A673 (cell line): ENCODE results near the gene RIPPLY3. TPM values are rescaled to one million over a fixed set of nuclear protein-coding genes. Genes with fewer than 3 reads are reported as not detected.

Experiments
- BruUV-seq: library from RNA; stranded (reverse); fragments of 400-500 nt; replicated peaks from 2 replicates; lab custom pipeline; 2021; lab: Mats Ljungman, UMichigan
- CTCF ChIA-PET: fragments of 300-600 bp; sonication (Branson Sonifier 250); formaldehyde crosslinking; loops from one replicate; lab custom pipeline; 2022; ENCODE audit warnings: antibody characterized with exemption; lab: Charles Lee
- POLR2A ChIA-PET: fragments of 300-600 bp; sonication (Branson Sonifier 250); formaldehyde crosslinking; loops from one replicate; lab custom pipeline; 2022; ENCODE audit warnings: antibody characterized with exemption; ENCODE audit not compliant: low non-redundant PET; lab: Charles Lee
- DNase-seq: peaks from one replicate; pipeline ENCODE4 v3.0.0-alpha.2; 2015; ENCODE audit warnings: low spot score
- H3K27ac ChIP-seq: fragments of 200-600 bp; sonication (generic); 2 replicates; pipeline ENCODE4 v1.5.1; 2016; ENCODE audit warnings: mixed run types, low read depth, mild to moderate bottlenecking, mixed read lengths, antibody characterized with exemption, low read length; ENCODE audit not compliant: poor library complexity, severe bottlenecking
- H3K27me3 ChIP-seq: fragments of 200-600 bp; sonication (generic); replicated peaks from 2 replicates; pipeline ENCODE4 v1.6.1; 2017; ENCODE audit warnings: mixed run types, low read depth, mild to moderate bottlenecking, mixed read lengths, antibody characterized with exemption, low read length; ENCODE audit not compliant: insufficient read depth, poor library complexity
- H3K36me3 ChIP-seq: fragments of 200-600 bp; sonication (generic); 2 replicates; pipeline ENCODE4 v1.6.1; 2016; ENCODE audit warnings: mixed run types, mild to moderate bottlenecking, mixed read lengths, antibody characterized with exemption, low read length; ENCODE audit not compliant: insufficient read depth, poor library complexity, severe bottlenecking
- H3K4me1 ChIP-seq: fragments of 200-600 bp; sonication (generic); 2 replicates; pipeline ENCODE4 v1.6.1; 2017; ENCODE audit warnings: mixed run types, mild to moderate bottlenecking, mixed read lengths, antibody characterized with exemption, low read length; ENCODE audit not compliant: insufficient read depth, poor library complexity, severe bottlenecking
- H3K4me3 ChIP-seq: fragments of 200-600 bp; sonication (generic); 2 replicates; pipeline ENCODE4 v1.5.1; 2016; ENCODE audit warnings: low read depth, mixed run types, mild to moderate bottlenecking, mixed read lengths, low read length; ENCODE audit not compliant: poor library complexity, severe bottlenecking
- H3K9me3 ChIP-seq: fragments of 200-600 bp; sonication (generic); 2 replicates; pipeline ENCODE4 v1.6.1; 2016; ENCODE audit warnings: mixed run types, low read depth, mild to moderate bottlenecking, mixed read lengths, antibody characterized with exemption, low read length; ENCODE audit not compliant: poor library complexity, severe bottlenecking
- CTCF ChIP-seq: fragments of 300-800, 200-600 bp; sonication (generic); conservative IDR thresholded peaks from 2 replicates; pipeline ENCODE4 v1.5.1; 2017; ENCODE audit warnings: low read depth, mild to moderate bottlenecking, antibody characterized with exemption, low read length, moderate library complexity, mixed read lengths
- EZH2 ChIP-seq: fragments of 200-600 bp; sonication (generic); IDR thresholded peaks from 2 replicates; pipeline ENCODE4 v1.6.1; 2017; ENCODE audit warnings: borderline replicate concordance, low read depth, mild to moderate bottlenecking, mixed read lengths, antibody characterized with exemption, low read length; ENCODE audit not compliant: poor library complexity, severe bottlenecking
- intact Hi-C: fragments of 100-400 bp; cut with micrococcal nuclease; formaldehyde crosslinking; loops from one replicate; pipeline ENCODE4 v1.10.0; 2022; ENCODE audit not compliant: unreplicated experiment
- total RNA-seq: library from RNA; stranded (reverse); gene quantifications from 2 replicates; pipeline ENCODE4 v1.2.3, GENCODE V29; 2021

The RIPPLY3 gene
- total RNA-seq, 1 experiment from 2014 or later: 5.0 TPM

DNA sequence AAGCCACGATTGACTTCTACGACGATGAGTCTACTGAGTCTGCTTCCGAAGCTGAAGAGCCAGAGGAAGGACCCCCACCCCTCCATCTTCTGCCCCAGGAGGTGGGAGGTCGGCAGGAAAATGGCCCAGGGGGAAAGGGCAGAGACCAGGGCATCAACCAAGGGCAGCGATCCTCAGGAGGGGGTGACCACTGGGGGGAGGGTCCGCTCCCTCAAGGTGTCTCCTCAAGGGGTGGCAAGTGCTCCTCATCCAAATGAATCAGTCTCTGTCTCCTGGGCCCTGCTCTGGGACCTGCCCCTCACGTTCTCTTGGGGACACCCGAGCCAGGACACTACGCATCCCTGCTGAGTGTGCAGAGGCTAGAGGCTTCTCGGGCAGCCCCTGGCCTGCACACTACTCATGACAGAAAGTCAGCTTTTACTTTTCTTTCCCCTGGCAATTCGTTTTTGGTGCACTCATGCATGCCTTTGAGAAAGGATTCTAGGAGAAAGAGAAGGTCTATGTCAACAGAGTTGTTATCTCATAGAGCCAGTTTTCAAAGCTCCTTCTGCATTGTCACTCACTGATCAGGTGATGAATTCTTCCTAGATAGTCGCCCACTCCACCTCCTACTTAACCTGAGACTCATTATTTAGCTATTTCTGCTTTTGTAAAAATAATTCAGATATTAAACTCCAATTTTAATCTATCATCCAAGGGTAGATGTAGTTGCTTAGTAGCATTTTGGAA lies 11.6 kb downstream of the RIPPLY3 start:
- no peaks in the 10 kb centered on the region for H3K4me1 ChIP-seq
- no peaks in the 10 kb centered on the region for H3K27me3 ChIP-seq
- DNase-seq: no peak
- H3K36me3 ChIP-seq: no peaks in the 10 kb centered on the region
- H3K27ac ChIP-seq: no peak overlapping the region
- CTCF ChIA-PET: no interaction called here
- H3K9me3 ChIP-seq: no peaks in the 10 kb centered on the region
- BruUV-seq: no TSS peak
- POLR2A ChIA-PET: no interaction called here
- intact Hi-C loops: no loop called here
- H3K4me3 ChIP-seq: no peak overlapping the region
- no peak for TF ChIP-seq CTCF
- TF ChIP-seq EZH2: no peak

- Histone ChIP-seq H3K4me3 (no peak overlapping the region), H3K27ac (no peak overlapping the region), H3K36me3 (no peaks in the 10 kb centered on the region), H3K9me3 (no peaks in the 10 kb centered on the region), H3K4me1 (no peaks in the 10 kb centered on the region), H3K27me3 (no peaks in the 10 kb centered on the region)
- TF ChIP-seq EZH2 (no peak), CTCF (no peak)
- intact Hi-C loops: no loop called here
- DNase-seq: no peak
- ChIA-PET CTCF (no interaction called here), POLR2A (no interaction called here)
- no TSS peak for BruUV-seq
Observed at GRCh38 chr21:37026499-37026898, 20.0 kb downstream of the RIPPLY3 start.

DNA sequence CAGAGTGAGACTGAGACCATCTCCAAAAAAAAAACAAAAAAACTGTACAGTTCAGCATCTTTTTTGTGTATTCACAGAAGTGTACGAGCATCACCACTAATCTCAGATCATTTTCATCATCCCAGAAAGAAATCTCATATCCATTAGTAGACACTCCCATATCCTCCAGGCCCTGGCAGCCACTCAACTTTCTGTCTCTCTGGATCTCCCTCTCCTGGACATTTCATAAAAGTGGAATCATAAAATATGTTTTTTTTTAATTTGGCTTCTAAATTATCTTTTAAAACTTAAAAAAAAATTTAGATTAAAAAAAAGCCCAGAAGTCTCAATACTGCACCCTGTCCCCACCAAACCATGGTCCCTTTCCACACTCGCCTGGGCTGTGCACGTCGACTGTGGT lies 22.1 kb downstream of the RIPPLY3 start:
- ChIA-PET CTCF (no interaction called here), POLR2A (no interaction called here)
- BruUV-seq: no TSS peak
- Histone ChIP-seq H3K4me1 (no peaks in the 10 kb centered on the region), H3K36me3 (no peaks in the 10 kb centered on the region), H3K27me3 (no peaks in the 10 kb centered on the region), H3K9me3 (no peaks in the 10 kb centered on the region), H3K27ac (no peak overlapping the region), H3K4me3 (no peak overlapping the region)
- TF ChIP-seq CTCF (no peak), EZH2 (no peak)
- intact Hi-C loops: no loop called here
- DNase-seq: peak; percentile 33
